Upper lobe of left lung (tissue), 6 donors: ENCODE results near the gene ENDOV. TPM values are rescaled to one million over a fixed set of nuclear protein-coding genes. Genes with fewer than 3 reads are reported as not detected.

Experiments
- ATAC-seq, 2 donors: fragments of 200-7000 bp; cut with Tn5 transposase; one replicate each; pipeline ENCODE4 v1.9.1; 2022; ENCODE audit warnings: mild to moderate bottlenecking in 2 of 2, moderate library complexity in 2 of 2; ENCODE audit not compliant: low FRiP score in 2 of 2
- DNase-seq, 2 donors: peaks; one replicate each; pipeline ENCODE4 v3.0.0-alpha.2; 2019 to 2020
- H3K27ac ChIP-seq, 4 donors: fragments of 200-600 bp; sonication (generic); one replicate each; pipeline ENCODE4 v1.5.1; 2016 to 2019
- H3K27me3 ChIP-seq, 4 donors: fragments of 200-600 bp; sonication (generic); one replicate each; pipeline ENCODE4 v1.5.1; 2017 to 2019
- H3K36me3 ChIP-seq, 4 donors: fragments of 200-600 bp; sonication (generic); one replicate each; pipeline ENCODE4 v1.5.1; 2016 to 2019
- H3K4me1 ChIP-seq, 4 donors: fragments of 200-600 bp; sonication (generic); one replicate each; pipeline ENCODE4 v1.5.1; 2018 to 2019
- H3K4me3 ChIP-seq, 4 donors: fragments of 200-600 bp; sonication (generic); one replicate each; pipeline ENCODE4 v1.5.1; 2017 to 2019; ENCODE audit warnings: mild to moderate bottlenecking in 2 of 4, moderate library complexity in 1 of 4
- H3K9me3 ChIP-seq, 4 donors: fragments of 200-600 bp; sonication (generic); one replicate each; pipeline ENCODE4 v1.5.1; 2018 to 2019
- CTCF ChIP-seq, 6 experiments: fragments of 450-650 bp in 4 of 6; fragments of 200-600 bp in 2 of 6; sonication (generic) in 2 of 6; IDR thresholded peaks; one replicate each; pipeline ENCODE4 v1.5.1; 2016 to 2019; ENCODE audit warnings: antibody characterized with exemption in 6 of 6
- EP300 ChIP-seq, 4 donors: sonication (generic); formaldehyde crosslinking; IDR thresholded peaks; one replicate each; pipeline ENCODE4 v1.5.1; 2017; ENCODE audit warnings: antibody characterized with exemption in 4 of 4, control low read depth in 2 of 4
- POLR2A ChIP-seq, 4 donors: fragments of 450-650 bp; IDR thresholded peaks; one replicate each; pipeline ENCODE4 v1.5.1; 2016 to 2017; ENCODE audit warnings: antibody characterized with exemption in 4 of 4, mild to moderate bottlenecking in 2 of 4
- POLR2AphosphoS5 ChIP-seq, 2 donors: sonication (generic); formaldehyde crosslinking; IDR thresholded peaks; one replicate each; pipeline ENCODE4 v1.5.1; 2017; ENCODE audit warnings: antibody characterized with exemption in 2 of 2
- WGBS, 2 donors: methylation state at CpG; one replicate each; pipeline ENCODE4 v1.1.5; 2017 to 2018; 5-methylcytosine and 5-hydroxymethylcytosine counted together
- total RNA-seq, 6 donors: library from RNA; depleted of rRNA in 4 of 6; stranded (reverse); fragments of >200 nt in 4 of 6; gene quantifications; one replicate each; pipeline versions ENCODE4 v1.1.0 to v1.2.1, GENCODE V29; 2016 to 2021
- donor health status: DM: no; HTN: no; CAD: no; lungs with moderate emphysema.
- donor health status: DM: no; HTN: yes; CAD: no; lungs with severe emphysema.

Gene ENDOV
- total RNA-seq, 6 donors from 2014 or later: 16.7 to 93.2 (median 25.6) TPM

- Histone ChIP-seq H3K4me1 (peaks cover 5 to 15% (median 11%) of the 10 kb centered on the region in 4 donors), H3K4me3 (no peak overlapping the region), H3K27me3 (no peaks in the 10 kb centered on the region), H3K9me3 (no peaks in the 10 kb centered on the region), H3K27ac (no peak overlapping the region), H3K36me3 (peaks cover 0 to 20% (median 11%) of the 10 kb centered on the region in 4 donors)
- 43 to 61% methylated on average over 14 to 19 of the region's 24 CpGs for WGBS, 2 donors
- DNase-seq (peak; percentile 76 to 94), ATAC-seq (peak; percentile 85 to 88)
- peak; percentile 95 to 99 (median 98) for TF ChIP-seq CTCF (IDR thresholded peaks at IDR 0.05)
- no peak for TF ChIP-seq POLR2AphosphoS5 (IDR thresholded peaks at IDR 0.05)
Measured at GRCh38 chr17:80426671-80427326, 11.8 kb downstream of the ENDOV start.

- peak in 1 of 2 donors; percentile 82 for DNase-seq
- WGBS, 2 donors: 91 to 93% methylated on average over 20 to 27 of the region's 27 CpGs
- peaks cover 5 to 15% (median 11%) of the 10 kb centered on the region in 4 donors for H3K4me1 ChIP-seq
Measured at GRCh38 chr17:80427366-80428282, 12.7 kb downstream of the ENDOV start.

GRCh38 chr17:80428363-80428762, 13.4 kb downstream of the ENDOV start:
- TF ChIP-seq EP300 (IDR thresholded peaks at IDR 0.05) (no peak), POLR2AphosphoS5 (IDR thresholded peaks at IDR 0.05) (no peak), POLR2A (IDR thresholded peaks at IDR 0.05) (no peak), CTCF (IDR thresholded peaks at IDR 0.05) (no peak)
- peaks cover 5 to 11% (median 9%) of the 10 kb centered on the region in 4 donors for H3K4me1 ChIP-seq
- peak in 1 of 2 donors; percentile 40 for DNase-seq

More at GRCh38 chr17:80427366-80428282, 12.7 kb downstream of the ENDOV start:
- Histone ChIP-seq H3K36me3 (peaks cover 0 to 20% (median 11%) of the 10 kb centered on the region in 4 donors), H3K4me3 (no peak overlapping the region), H3K27ac (no peak overlapping the region), H3K27me3 (no peaks in the 10 kb centered on the region), H3K9me3 (no peaks in the 10 kb centered on the region)
- no peak for ATAC-seq
- TF ChIP-seq EP300 (IDR thresholded peaks at IDR 0.05) (no peak), CTCF (IDR thresholded peaks at IDR 0.05) (no peak), POLR2A (IDR thresholded peaks at IDR 0.05) (no peak), POLR2AphosphoS5 (IDR thresholded peaks at IDR 0.05) (no peak)

GRCh38 chr17:80428796-80429195, 13.8 kb downstream of the ENDOV start:
- WGBS, 2 donors: 91 to 92% methylated on average over 5 to 11 of the region's 11 CpGs
- Histone ChIP-seq H3K27me3 (no peaks in the 10 kb centered on the region), H3K4me3 (no peak overlapping the region), H3K9me3 (no peaks in the 10 kb centered on the region), H3K4me1 (peaks cover 5 to 10% (median 7%) of the 10 kb centered on the region in 4 donors), H3K36me3 (peaks cover 0 to 20% (median 11%) of the 10 kb centered on the region in 4 donors), H3K27ac (no peak overlapping the region)
- no peak for DNase-seq
- TF ChIP-seq EP300 (IDR thresholded peaks at IDR 0.05): no peak
- TF ChIP-seq CTCF (IDR thresholded peaks at IDR 0.05): no peak
- no peak for TF ChIP-seq POLR2AphosphoS5 (IDR thresholded peaks at IDR 0.05)
- no peak for TF ChIP-seq POLR2A (IDR thresholded peaks at IDR 0.05)
- no peak for ATAC-seq

More at GRCh38 chr17:80428363-80428762, 13.4 kb downstream of the ENDOV start:
- WGBS, 2 donors: 95 to 97% methylated on average over 5 to 12 of the region's 12 CpGs
- no peaks in the 10 kb centered on the region for H3K9me3 ChIP-seq
- peaks cover 0 to 20% (median 11%) of the 10 kb centered on the region in 4 donors for H3K36me3 ChIP-seq
- no peak overlapping the region for H3K4me3 ChIP-seq
- no peak for ATAC-seq
- H3K27ac ChIP-seq: no peak overlapping the region
- no peaks in the 10 kb centered on the region for H3K27me3 ChIP-seq
